ENCODE data around the gene SLFN11.
"Not testable (repeated sequence)": the region's sequence is repeated elsewhere in the genome, so short reads cannot be mapped to it uniquely, and the experiment has no call there.

GRCh38 chr17:35309345-35309744 is 64.1 kb downstream of the SLFN11 start:
- not testable (repeated sequence) for TF ChIP-seq CTCF (IDR thresholded peaks at IDR 0.05; ENCODE audit: low read depth, low read length, poor library complexity, severe bottlenecking); EZH2phosphoT487 (IDR thresholded peaks at IDR 0.05; ENCODE audit: borderline replicate concordance, low read length)
